ENCODE measurements around the gene SYNPO.

GRCh38 chr5:150608991-150609390 lies 31.5 kb upstream of the SYNPO start:
- TF ChIP-seq CTCF (IDR thresholded peaks at IDR 0.05; ENCODE audit: poor library complexity) (no peak), EZH2 (IDR thresholded peaks at IDR 0.05; ENCODE audit: borderline replicate concordance) (no peak)

Data from hepatocyte (in vitro differentiated cells).